ENCODE results near the gene FAM83G.

Gene FAM83G

DNA sequence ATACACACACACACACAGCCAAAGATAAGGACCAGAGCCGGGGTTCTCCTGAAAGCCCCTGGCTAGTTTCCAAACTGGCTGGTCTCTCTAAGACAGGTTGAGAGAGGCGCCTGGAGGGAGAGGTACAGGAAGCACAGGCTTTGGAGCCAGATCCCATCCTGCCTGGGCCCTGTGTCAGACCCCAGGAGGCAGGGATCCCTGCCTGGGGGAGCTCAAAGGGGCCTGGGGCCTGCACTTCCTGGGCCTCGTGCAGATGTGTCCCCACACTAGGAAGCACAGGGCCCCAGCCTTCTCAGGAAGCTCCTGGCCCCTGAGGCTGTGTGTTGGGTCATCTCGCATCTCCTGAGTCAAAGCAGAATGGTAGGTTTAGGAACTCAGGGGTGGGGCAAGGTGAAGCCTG, 36.6 kb downstream of the FAM83G start:
- H2AFZ ChIP-seq (ENCODE audit: low read length) = 0 out of 2 replicates have a peak overlapping the region, but pooled peaks have one; percentile 6
- H3K4me2 ChIP-seq (ENCODE audit: low read depth, low read length, poor library complexity, severe bottlenecking) = peak overlapping the region; percentile 71
- no peaks in the 10 kb centered on the region for H3K36me3 ChIP-seq (ENCODE audit: insufficient read depth, low read length)

DNA sequence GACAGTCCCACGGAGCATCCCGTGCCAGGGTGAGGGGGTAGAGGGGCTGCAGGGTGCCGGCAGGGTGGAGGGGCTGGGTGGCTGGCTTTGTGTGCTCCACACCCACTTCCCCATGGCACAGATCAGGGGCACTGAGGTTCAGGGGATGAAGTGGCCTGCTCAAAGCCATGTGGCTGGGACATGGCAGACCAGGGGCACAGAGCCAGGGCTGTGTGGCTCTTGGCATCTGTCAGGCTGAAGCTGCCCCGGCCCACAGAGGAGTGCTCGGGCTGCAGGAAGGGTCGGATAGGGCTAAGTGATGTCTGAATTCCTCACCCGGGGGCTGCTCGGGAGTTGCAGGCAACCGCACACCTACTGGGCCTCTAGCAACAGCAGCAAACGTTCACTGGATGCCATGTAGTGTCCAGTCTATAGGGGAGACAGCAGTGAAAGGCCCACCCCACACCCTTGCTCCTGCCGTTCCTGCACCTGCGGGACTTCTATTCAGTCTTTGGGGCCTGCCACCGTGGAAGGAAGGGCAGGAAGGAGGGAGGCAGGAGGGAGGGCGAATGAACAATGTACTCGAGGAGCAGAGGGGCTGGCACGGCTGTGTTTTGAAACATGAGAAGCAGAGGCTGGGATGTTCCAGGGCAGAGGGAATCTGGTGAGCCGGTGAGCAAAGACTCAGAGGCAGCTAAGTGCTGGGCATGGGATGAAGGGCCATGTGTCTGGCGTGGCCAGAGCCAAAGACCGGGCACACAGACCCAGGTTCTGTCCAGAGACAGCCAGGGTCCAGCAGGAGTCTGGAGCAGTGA, 37.5 kb downstream of the FAM83G start:
- Histone ChIP-seq H3K9me3 (ENCODE audit: insufficient read depth, low read depth, low read length) (no peaks in the 10 kb centered on the region), H3K4me3 (ENCODE audit: low read length, poor library complexity, severe bottlenecking) (no peak overlapping the region), H3K9me2 (replicated peaks; ENCODE audit: low read depth, low read length) (no peaks in the 10 kb centered on the region), H3K79me2 (ENCODE audit: insufficient read depth, low read length) (no peaks in the 10 kb centered on the region), H3K36me3 (ENCODE audit: insufficient read depth, low read length) (no peaks in the 10 kb centered on the region), H3K27me3 (ENCODE audit: insufficient read depth, low read length, poor library complexity, severe bottlenecking) (no peaks in the 10 kb centered on the region), H4K20me1 (ENCODE audit: insufficient read depth, low read length, poor library complexity, severe bottlenecking) (no peaks in the 10 kb centered on the region), H3K4me2 (ENCODE audit: low read depth, low read length, poor library complexity, severe bottlenecking) (peak overlapping the region; percentile 71), H3K9ac (ENCODE audit: low read depth, low read length, poor library complexity, severe bottlenecking) (peak overlapping the region; percentile 78), H3F3A (ENCODE audit: low read depth) (no peaks in the 10 kb centered on the region), H2AFZ (ENCODE audit: low read length) (no peak overlapping the region), H3K4me1 (ENCODE audit: insufficient read depth, low read length, poor library complexity, severe bottlenecking) (peaks cover 63% of the 10 kb centered on the region)
- TF ChIP-seq EZH2phosphoT487 (IDR thresholded peaks at IDR 0.05; ENCODE audit: borderline replicate concordance) = no peak
- TF ChIP-seq CTCF (conservative IDR thresholded peaks at IDR 0.05; ENCODE audit: low read length) = no peak

More for the DNA sequence above, 36.6 kb downstream of the FAM83G start:
- H3K4me3 ChIP-seq (ENCODE audit: low read length, poor library complexity, severe bottlenecking) = peak overlapping the region; percentile 25
- TF ChIP-seq EZH2phosphoT487 (IDR thresholded peaks at IDR 0.05; ENCODE audit: borderline replicate concordance) (no peak), CTCF (conservative IDR thresholded peaks at IDR 0.05; ENCODE audit: low read length) (no peak)
- H3K9me3 ChIP-seq (ENCODE audit: insufficient read depth, low read depth, low read length) = no peaks in the 10 kb centered on the region
- H3K27me3 ChIP-seq (ENCODE audit: insufficient read depth, low read length, poor library complexity, severe bottlenecking) = no peaks in the 10 kb centered on the region
- no peaks in the 10 kb centered on the region for H4K20me1 ChIP-seq (ENCODE audit: insufficient read depth, low read length, poor library complexity, severe bottlenecking)
- no peaks in the 10 kb centered on the region for H3K79me2 ChIP-seq (ENCODE audit: insufficient read depth, low read length)
- no peaks in the 10 kb centered on the region for H3F3A ChIP-seq (ENCODE audit: low read depth)
- H3K9ac ChIP-seq (ENCODE audit: low read depth, low read length, poor library complexity, severe bottlenecking) = peak overlapping the region; percentile 78
- H3K9me2 ChIP-seq (replicated peaks; ENCODE audit: low read depth, low read length) = no peaks in the 10 kb centered on the region
- peaks cover 55% of the 10 kb centered on the region for H3K4me1 ChIP-seq (ENCODE audit: insufficient read depth, low read length, poor library complexity, severe bottlenecking)

- Histone ChIP-seq H2AFZ (ENCODE audit: low read length) (no peak overlapping the region), H3K4me1 (ENCODE audit: insufficient read depth, low read length, poor library complexity, severe bottlenecking) (peaks cover 69% of the 10 kb centered on the region), H3K79me2 (ENCODE audit: insufficient read depth, low read length) (no peaks in the 10 kb centered on the region), H3K9ac (ENCODE audit: low read depth, low read length, poor library complexity, severe bottlenecking) (peak overlapping the region; percentile 5), H4K20me1 (ENCODE audit: insufficient read depth, low read length, poor library complexity, severe bottlenecking) (no peaks in the 10 kb centered on the region), H3K9me3 (ENCODE audit: insufficient read depth, low read depth, low read length) (no peaks in the 10 kb centered on the region), H3K27me3 (ENCODE audit: insufficient read depth, low read length, poor library complexity, severe bottlenecking) (no peaks in the 10 kb centered on the region), H3K4me2 (ENCODE audit: low read depth, low read length, poor library complexity, severe bottlenecking) (no peak overlapping the region), H3K36me3 (ENCODE audit: insufficient read depth, low read length) (no peaks in the 10 kb centered on the region), H3K9me2 (replicated peaks; ENCODE audit: low read depth, low read length) (no peaks in the 10 kb centered on the region), H3K4me3 (ENCODE audit: low read length, poor library complexity, severe bottlenecking) (no peak overlapping the region), H3F3A (ENCODE audit: low read depth) (no peaks in the 10 kb centered on the region)
- TF ChIP-seq EZH2phosphoT487 (IDR thresholded peaks at IDR 0.05; ENCODE audit: borderline replicate concordance) = no peak
- no peak for TF ChIP-seq CTCF (conservative IDR thresholded peaks at IDR 0.05; ENCODE audit: low read length)
Measured at GRCh38 chr17:18965530-18966236, 38.9 kb downstream of the FAM83G start.

Measured in Loucy (cell line).